Motor neuron (in vitro differentiated cells): ENCODE results near the gene METTL13. TPM values are rescaled to one million over a fixed set of nuclear protein-coding genes. Genes with fewer than 3 reads are reported as not detected.

Experiments
- ATAC-seq, 8 experiments: fragments of 200-7000 bp; cut with Tn5 transposase; replicated peaks in 6 of 8; 2 replicates each; pipeline ENCODE4 v1.8.0; 2021; ENCODE audit warnings: mild to moderate bottlenecking in 8 of 8, moderate library complexity in 8 of 8
- H3K27ac ChIP-seq, 2 donors: fragments of 250-450 bp; sonication (Bioruptor Pico); 2 replicates each; pipeline ENCODE4 v1.9.0; 2021; ENCODE audit warnings: antibody characterized with exemption in 2 of 2, mild to moderate bottlenecking in 2 of 2, moderate library complexity in 1 of 2
- H3K4me1 ChIP-seq, 2 donors: fragments of 250-450 bp; sonication (Bioruptor Pico); replicated peaks in 1 of 2; 2 replicates each; pipeline ENCODE4 v1.6.1; 2021; ENCODE audit warnings: antibody characterized with exemption in 2 of 2, mild to moderate bottlenecking in 2 of 2, moderate library complexity in 1 of 2
- H3K4me3 ChIP-seq, 5 donors: fragments of 250-450 bp; sonication (Bioruptor Pico); 2 replicates each; pipeline ENCODE4 v1.9.0; 2021; ENCODE audit warnings: antibody characterized with exemption in 5 of 5, mild to moderate bottlenecking in 5 of 5, moderate library complexity in 4 of 5
- WGBS, 10 experiments: fragments of 450-650 bp; shearing (Covaris generic); methylation state at CpG; one replicate each; pipeline ENCODE4 v1.0.0; 2022; 5-methylcytosine and 5-hydroxymethylcytosine counted together
- in situ Hi-C, 9 experiments: fragments of 400-800 bp; cut with MboI; loops; one replicate each; pipeline ENCODE4 v1.15.0; 2021; ENCODE audit warnings: low sequenced_read_pairs in 9 of 9, low pct_unique_long_range_greater_than_20kb in 2 of 9; ENCODE audit not compliant: unreplicated experiment in 9 of 9
- total RNA-seq, 8 experiments: library from RNA; unstranded; fragments of 300-600 nt; gene quantifications; 2 replicates each; pipeline versions ENCODE4 v1.2.3 to v1.2.4, GENCODE V29; 2022

The METTL13 gene
- total RNA-seq, 8 experiments from 2014 or later, result 16.9 to 75.8 (median 25.9) TPM

GRCh38 chr1:171783816-171784530 is 2.5 kb downstream of the METTL13 start:
- peaks cover 6 to 9% of the 10 kb centered on the region in 2 donors for H3K4me1 ChIP-seq
- no peak for ATAC-seq
- H3K4me3 ChIP-seq, result no peak overlapping the region
- H3K27ac ChIP-seq, result no peak overlapping the region
- in situ Hi-C loops, result no loop called here
- 87 to 100% (median 95%) methylated on average over 1 to 9 of the region's 25 CpGs; no CpG with 5 or more reads in 2 of the 10 experiments for WGBS, 10 experiments

- Histone ChIP-seq H3K4me1 (peaks cover 6 to 9% of the 10 kb centered on the region in 2 donors), H3K4me3 (no peak overlapping the region), H3K27ac (no peak overlapping the region)
- ATAC-seq, result no peak
- in situ Hi-C loops, result no loop called here
Measured at GRCh38 chr1:171784784-171785183, 3.3 kb downstream of the METTL13 start.

- Histone ChIP-seq H3K4me1 (peaks cover 6 to 9% of the 10 kb centered on the region in 2 donors), H3K4me3 (no peak overlapping the region), H3K27ac (no peak overlapping the region)
- ATAC-seq, result no peak
- 20 to 100% (median 89%) methylated on average over 1 to 9 of the region's 9 CpGs; no CpG with 5 or more reads in 2 of the 10 experiments for WGBS, 10 experiments
- in situ Hi-C loops, result no loop called here
Measured at GRCh38 chr1:171785766-171786165, 4.3 kb downstream of the METTL13 start.

DNA sequence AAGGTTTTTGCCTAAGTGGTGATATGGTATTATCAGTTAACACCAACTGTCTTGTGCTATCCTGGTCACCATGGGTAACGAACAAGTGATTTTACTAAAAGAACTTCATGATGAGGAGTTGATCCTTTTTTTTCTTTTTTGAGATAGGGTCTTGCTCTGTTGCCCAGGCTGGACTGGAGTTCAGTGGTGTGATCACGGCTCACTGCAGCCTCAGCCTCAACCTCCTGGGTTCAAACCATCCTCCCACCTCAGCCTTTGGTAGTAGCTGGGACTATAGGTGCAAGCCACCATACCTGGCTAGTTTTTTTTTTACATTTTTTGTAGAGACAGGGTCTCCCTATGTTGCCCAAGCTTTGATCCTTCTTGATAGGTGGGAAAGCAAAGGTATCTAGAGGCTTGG is 5.1 kb downstream of the METTL13 start:
- WGBS, 10 experiments, result 90 to 100% (median 100%) methylated on average over 1 to 2 of the region's 2 CpGs; no CpG with 5 or more reads in 2 of the 10 experiments
- ATAC-seq, result no peak
- Histone ChIP-seq H3K27ac (no peak overlapping the region), H3K4me1 (peaks cover 6 to 9% of the 10 kb centered on the region in 2 donors), H3K4me3 (no peak overlapping the region)
- in situ Hi-C loops, result no loop called here

GRCh38 chr1:171787686-171788480 is 6.4 kb downstream of the METTL13 start:
- peaks cover 0 to 2% of the 10 kb centered on the region in 2 donors for H3K4me1 ChIP-seq
- no peak for ATAC-seq
- no peak overlapping the region for H3K27ac ChIP-seq
- in situ Hi-C loops, result no loop called here
- no peak overlapping the region for H3K4me3 ChIP-seq
- WGBS, 10 experiments, result 67 to 100% (median 94%) methylated on average over 1 to 15 of the region's 15 CpGs; no CpG with 5 or more reads in 1 of the 10 experiments

GRCh38 chr1:171788696-171789095 is 7.2 kb downstream of the METTL13 start:
- H3K4me3 ChIP-seq, result no peak overlapping the region
- in situ Hi-C loops, result no loop called here
- peak in 3 of 8 experiments; percentile 75 to 89 (median 82) for ATAC-seq
- 75 to 98% (median 92%) methylated on average over 3 to 5 of the region's 5 CpGs; no CpG with 5 or more reads in 5 of the 10 experiments for WGBS, 10 experiments
- no peaks in the 10 kb centered on the region for H3K4me1 ChIP-seq
- H3K27ac ChIP-seq, result no peak overlapping the region

- Histone ChIP-seq H3K27ac (no peak overlapping the region), H3K4me3 (no peak overlapping the region), H3K4me1 (no peaks in the 10 kb centered on the region)
- ATAC-seq, result no peak
- 90 to 100% (median 93%) methylated on average over 1 to 6 of the region's 6 CpGs; no CpG with 5 or more reads in 3 of the 10 experiments for WGBS, 10 experiments
- in situ Hi-C loops, result no loop called here
Measured at GRCh38 chr1:171790318-171790717, 8.9 kb downstream of the METTL13 start.

- Histone ChIP-seq H3K27ac (no peak overlapping the region), H3K4me1 (no peaks in the 10 kb centered on the region), H3K4me3 (no peak overlapping the region)
- ATAC-seq, result peak in 3 of 8 experiments; percentile 65 to 75 (median 73)
- in situ Hi-C loops, result no loop called here
- 53 to 100% (median 95%) methylated on average over 1 to 7 of the region's 7 CpGs for WGBS, 10 experiments
Measured at GRCh38 chr1:171792656-171793369, 11.4 kb downstream of the METTL13 start.

- H3K4me1 ChIP-seq, result no peaks in the 10 kb centered on the region
- ATAC-seq, result no peak
- no peak overlapping the region for H3K27ac ChIP-seq
- H3K4me3 ChIP-seq, result no peak overlapping the region
- WGBS, 10 experiments, result 80 to 100% (median 100%) methylated on average over 1 of the region's 1 CpG; no CpG with 5 or more reads in 3 of the 10 experiments
- in situ Hi-C loops, result no loop called here
Measured at GRCh38 chr1:171793636-171794035, 12.2 kb downstream of the METTL13 start.

- H3K4me3 ChIP-seq, result no peak overlapping the region
- peak in 1 of 8 experiments; percentile 80 for ATAC-seq
- H3K4me1 ChIP-seq, result no peaks in the 10 kb centered on the region
- WGBS, 10 experiments, result 29 to 100% (median 81%) methylated on average over 1 to 4 of the region's 4 CpGs; no CpG with 5 or more reads in 1 of the 10 experiments
- in situ Hi-C loops, result no loop called here
- no peak overlapping the region for H3K27ac ChIP-seq
Measured at GRCh38 chr1:171794085-171794484, 12.6 kb downstream of the METTL13 start.

GRCh38 chr1:171796592-171796991 is 15.1 kb downstream of the METTL13 start:
- no peaks in the 10 kb centered on the region for H3K4me1 ChIP-seq
- in situ Hi-C loops, result no loop called here
- ATAC-seq, result no peak
- no peak overlapping the region for H3K27ac ChIP-seq
- WGBS, 10 experiments, result 85 to 100% (median 91%) methylated on average over 2 to 5 of the region's 5 CpGs; no CpG with 5 or more reads in 4 of the 10 experiments
- no peak overlapping the region for H3K4me3 ChIP-seq

DNA sequence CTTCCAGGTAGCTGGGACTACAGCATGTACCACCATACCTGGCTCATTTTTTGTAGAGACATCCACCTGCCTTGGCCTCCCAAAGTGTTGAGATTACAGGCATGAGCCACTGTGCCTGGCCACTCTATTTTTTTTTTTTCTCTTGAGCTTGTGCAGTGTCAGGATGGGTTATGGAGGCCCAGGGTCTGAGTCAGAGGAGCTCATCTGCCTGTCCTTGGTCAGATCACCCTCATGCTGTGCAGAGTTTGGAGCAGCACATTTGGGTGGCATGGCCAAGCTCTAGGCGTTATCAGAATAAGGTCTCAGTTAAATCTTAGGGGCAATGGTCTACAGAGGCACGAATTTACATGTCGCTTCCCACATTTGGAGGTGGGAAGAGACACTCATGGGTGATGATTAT is 16.9 kb downstream of the METTL13 start:
- Histone ChIP-seq H3K27ac (no peak overlapping the region), H3K4me3 (no peak overlapping the region), H3K4me1 (no peaks in the 10 kb centered on the region)
- ATAC-seq, result no peak
- 77 to 100% (median 90%) methylated on average over 1 to 3 of the region's 3 CpGs for WGBS, 10 experiments
- in situ Hi-C loops, result no loop called here

DNA sequence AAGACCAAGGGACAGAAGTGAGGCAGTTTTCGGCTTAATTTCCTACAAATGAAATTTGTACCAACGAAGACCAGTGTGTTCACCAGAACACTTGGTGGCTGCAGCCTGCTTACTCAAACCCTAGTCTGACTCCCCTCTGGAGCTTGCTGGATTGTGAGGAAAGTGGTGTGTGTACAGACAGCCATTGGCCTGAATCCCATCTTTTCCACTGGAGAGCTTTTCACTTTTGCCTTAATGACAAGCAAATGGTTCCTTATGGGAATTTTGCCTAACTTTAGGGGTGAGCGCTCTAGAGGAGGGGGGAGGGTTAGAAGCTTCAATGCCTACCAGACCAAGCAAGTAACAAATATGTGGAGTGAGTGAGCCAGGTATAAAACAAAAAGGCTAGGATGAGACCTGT is 17.3 kb downstream of the METTL13 start:
- no peak for ATAC-seq
- no peaks in the 10 kb centered on the region for H3K4me1 ChIP-seq
- no peak overlapping the region for H3K27ac ChIP-seq
- H3K4me3 ChIP-seq, result no peak overlapping the region
- in situ Hi-C loops, result no loop called here
- 37 to 100% (median 83%) methylated on average over 1 to 3 of the region's 3 CpGs; no CpG with 5 or more reads in 1 of the 10 experiments for WGBS, 10 experiments
